ENCODE results near the gene CCDC6.

- TF ChIP-seq, protein P1, sequence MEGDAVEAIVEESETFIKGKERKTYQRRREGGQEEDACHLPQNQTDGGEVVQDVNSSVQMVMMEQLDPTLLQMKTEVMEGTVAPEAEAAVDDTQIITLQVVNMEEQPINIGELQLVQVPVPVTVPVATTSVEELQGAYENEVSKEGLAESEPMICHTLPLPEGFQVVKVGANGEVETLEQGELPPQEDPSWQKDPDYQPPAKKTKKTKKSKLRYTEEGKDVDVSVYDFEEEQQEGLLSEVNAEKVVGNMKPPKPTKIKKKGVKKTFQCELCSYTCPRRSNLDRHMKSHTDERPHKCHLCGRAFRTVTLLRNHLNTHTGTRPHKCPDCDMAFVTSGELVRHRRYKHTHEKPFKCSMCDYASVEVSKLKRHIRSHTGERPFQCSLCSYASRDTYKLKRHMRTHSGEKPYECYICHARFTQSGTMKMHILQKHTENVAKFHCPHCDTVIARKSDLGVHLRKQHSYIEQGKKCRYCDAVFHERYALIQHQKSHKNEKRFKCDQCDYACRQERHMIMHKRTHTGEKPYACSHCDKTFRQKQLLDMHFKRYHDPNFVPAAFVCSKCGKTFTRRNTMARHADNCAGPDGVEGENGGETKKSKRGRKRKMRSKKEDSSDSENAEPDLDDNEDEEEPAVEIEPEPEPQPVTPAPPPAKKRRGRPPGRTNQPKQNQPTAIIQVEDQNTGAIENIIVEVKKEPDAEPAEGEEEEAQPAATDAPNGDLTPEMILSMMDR (IDR thresholded peaks at IDR 0.05): no peak
- TF ChIP-seq POLR2A (IDR thresholded peaks at IDR 0.05): no peak
These were observed 26.2 kb downstream of the CCDC6 start for GRCh38 chr10:59880019-59880717.

Measured in lower leg skin (tissue), 3 donors.